Naive thymus-derived CD4-positive, alpha-beta T cell (primary cell): ENCODE data around the gene MXD4. TPM values are rescaled to one million over a fixed set of nuclear protein-coding genes. Genes with fewer than 3 reads are reported as not detected.
"Not testable (repeated sequence)": the region's sequence is repeated elsewhere in the genome, so short reads cannot be mapped to it uniquely, and the experiment has no call there.

Source experiments
- ATAC-seq: fragments of 150-1000 bp; cut with Tn5 transposase; 2 replicates; pipeline ENCODE4 v1.10.0; 2021; ENCODE audit warnings: mild to moderate bottlenecking, moderate library complexity
- CTCF ChIA-PET: fragments of 350-600 bp; sonication (Branson Sonifier 250); formaldehyde crosslinking; loops from one replicate; lab custom pipeline; 2021; ENCODE audit warnings: antibody characterized with exemption; lab: Charles Lee
- POLR2A ChIA-PET: fragments of 350-600 bp; sonication (Branson Sonifier 250); formaldehyde crosslinking; loops from one replicate; lab custom pipeline; 2021; ENCODE audit warnings: antibody characterized with exemption, inconsistent platforms; lab: Charles Lee
- DNase-seq, 9 donors: peaks; one replicate each; pipeline versions ENCODE4 v3.0.0 to v3.0.0-alpha.2; 2020 to 2022; ENCODE audit warnings: mixed read lengths in 1 of 9
- H3K27ac ChIP-seq: one replicate; pipeline ENCODE4 v1.7.0; 2013; ENCODE audit warnings: mild to moderate bottlenecking, low read depth, low read length, moderate library complexity
- H3K27me3 ChIP-seq, 2 donors: one replicate each; pipeline ENCODE4 v1.7.0; 2013; ENCODE audit warnings: low read length in 2 of 2, mild to moderate bottlenecking in 2 of 2, moderate library complexity in 2 of 2; ENCODE audit not compliant: control insufficient read depth in 2 of 2, insufficient read depth in 2 of 2
- H3K36me3 ChIP-seq, 3 experiments: 1 replicate in 2 of 3; 2 replicates in 1 of 3; pipeline ENCODE4 v1.7.0; 2013; ENCODE audit warnings: low read length in 3 of 3, mild to moderate bottlenecking in 3 of 3, moderate library complexity in 1 of 3; ENCODE audit not compliant: insufficient read depth in 3 of 3, control insufficient read depth in 2 of 3
- H3K4me1 ChIP-seq, 2 donors: one replicate each; pipeline ENCODE4 v1.7.0; 2013; ENCODE audit warnings: low read length in 2 of 2, mild to moderate bottlenecking in 2 of 2, moderate library complexity in 1 of 2; ENCODE audit not compliant: control insufficient read depth in 2 of 2, insufficient read depth in 2 of 2
- H3K4me3 ChIP-seq: 2 replicates; pipeline ENCODE4 v1.7.0; 2013; ENCODE audit warnings: mild to moderate bottlenecking, low read length
- H3K9me3 ChIP-seq, 3 experiments: 1 replicate in 2 of 3; 2 replicates in 1 of 3; pipeline ENCODE4 v1.7.0; 2013; ENCODE audit warnings: low read length in 3 of 3; ENCODE audit not compliant: control insufficient read depth in 2 of 3
- H3K27ac Mint-ChIP-seq, 9 donors: one replicate each; pipeline ENCODE4 v1.8.0; 2020 to 2022; ENCODE audit warnings: mixed read lengths in 9 of 9, mild to moderate bottlenecking in 8 of 9, moderate library complexity in 5 of 9, inconsistent platforms in 2 of 9
- H3K27me3 Mint-ChIP-seq, 5 donors: one replicate each; pipeline ENCODE4 v1.8.0; 2021 to 2022; ENCODE audit warnings: mixed read lengths in 5 of 5, mild to moderate bottlenecking in 1 of 5
- H3K36me3 Mint-ChIP-seq, 5 donors: one replicate each; pipeline ENCODE4 v1.8.0; 2020 to 2022; ENCODE audit warnings: mixed read lengths in 5 of 5, mild to moderate bottlenecking in 3 of 5, inconsistent platforms in 1 of 5
- H3K4me1 Mint-ChIP-seq, 7 donors: one replicate each; pipeline ENCODE4 v1.8.0; 2020 to 2022; ENCODE audit warnings: mixed read lengths in 7 of 7, mild to moderate bottlenecking in 3 of 7, inconsistent platforms in 1 of 7
- H3K4me3 Mint-ChIP-seq, 10 donors: one replicate each; pipeline ENCODE4 v1.8.0; 2020 to 2022; ENCODE audit warnings: mild to moderate bottlenecking in 10 of 10, mixed read lengths in 10 of 10, moderate library complexity in 6 of 10, inconsistent platforms in 2 of 10
- H3K9me3 Mint-ChIP-seq, 11 donors: one replicate each; pipeline ENCODE4 v1.8.0; 2020 to 2022; ENCODE audit warnings: mixed read lengths in 11 of 11, mild to moderate bottlenecking in 4 of 11, inconsistent platforms in 1 of 11, moderate library complexity in 1 of 11
- intact Hi-C, 2 donors: fragments of 100-400 bp; cut with micrococcal nuclease; formaldehyde crosslinking; loops; one replicate each; pipeline ENCODE4 v1.15.1; 2023
- polyA plus RNA-seq, 2 donors: library from polyadenylated mRNA; unstranded; fragments of 300-500 nt; fragmentation: Illumina TruSeq; gene quantifications; one replicate each; pipeline ENCODE4 v1.2.3, GENCODE V29; 2021
- total RNA-seq, 6 experiments: library from RNA in 5 of 6; stranded (reverse) in 5 of 6; gene quantifications; 1 replicate in 5 of 6; 2 replicates in 1 of 6; pipeline ENCODE4 v1.2.3 and lab custom pipeline; 2021 to 2026

The MXD4 gene
- total and polyA plus RNA-seq, 7 experiments from 2014 or later: 18.9 to 106 (median 46.0) TPM

- H3K4me3 Mint-ChIP-seq: peak overlapping the region in 6 of 10 donors; percentile 29 to 90 (median 53)
- Histone ChIP-seq H3K27ac (peak overlapping the region; percentile 81), H3K9me3 (no peaks in the 10 kb centered on the region), H3K36me3 (no peaks in the 10 kb centered on the region), H3K4me1 (peaks cover 31 to 34% of the 10 kb centered on the region in 2 donors), H3K27me3 (no peaks in the 10 kb centered on the region), H3K4me3 (peak overlapping the region; percentile 33)
- peaks cover 27 to 57% (median 48%) of the 10 kb centered on the region in 7 donors for H3K4me1 Mint-ChIP-seq
- no peak for ATAC-seq
- H3K27me3 Mint-ChIP-seq: no peaks in the 10 kb centered on the region
- peaks cover 0 to 5% (median 0%) of the 10 kb centered on the region in 11 donors for H3K9me3 Mint-ChIP-seq
- peaks cover 0 to 5% (median 0%) of the 10 kb centered on the region in 5 donors for H3K36me3 Mint-ChIP-seq
- intact Hi-C loops: loop anchor here (1.0 to 10.0 kb wide), 5 partner anchors 74 to 257 kb away; partner anchors contain the start of gene FAM193A (in 1 of the 2)
- ChIA-PET CTCF (no interaction called here), POLR2A (interaction anchor here (0.6 to 1.1 kb wide), 3 partner anchors 10 to 188 kb away, joined by 3 to 4 read pairs (median 3); partner anchors contain the start of gene RNF4)
- DNase-seq: no peak
- H3K27ac Mint-ChIP-seq: peak overlapping the region; percentile 73 to 100 (median 99)
Observed at GRCh38 chr4:2280531-2281300, 18.8 kb upstream of the MXD4 start.

- POLR2A ChIA-PET: no interaction called here
- Mint-ChIP-seq H3K4me3 (no peak overlapping the region), H3K27ac (no peak overlapping the region), H3K36me3 (peaks cover 0 to 6% (median 2%) of the 10 kb centered on the region in 5 donors), H3K9me3 (peaks cover 0 to under 1% (median 0%) of the 10 kb centered on the region in 11 donors), H3K4me1 (peaks cover 20 to 35% (median 32%) of the 10 kb centered on the region in 7 donors), H3K27me3 (no peaks in the 10 kb centered on the region)
- Histone ChIP-seq H3K36me3 (no peaks in the 10 kb centered on the region), H3K27me3 (no peaks in the 10 kb centered on the region), H3K4me1 (peaks cover 22 to 25% of the 10 kb centered on the region in 2 donors), H3K27ac (no peak overlapping the region), H3K4me3 (no peak overlapping the region), H3K9me3 (no peaks in the 10 kb centered on the region)
- ATAC-seq (no peak), DNase-seq (no peak)
- intact Hi-C loops: no loop called here
- CTCF ChIA-PET: no interaction called here
Observed at GRCh38 chr4:2277956-2278355, 16.0 kb upstream of the MXD4 start.

- ChIA-PET CTCF (no interaction called here), POLR2A (interaction anchor here (1.1 kb wide), 1 partner anchor 15 kb away, joined by 4 read pairs; the partner anchor contains the start of gene MXD4)
- no peak for DNase-seq
- no peak overlapping the region for H3K27ac ChIP-seq
- Mint-ChIP-seq H3K27me3 (no peaks in the 10 kb centered on the region), H3K4me3 (no peak overlapping the region), H3K36me3 (peaks cover 0 to 7% (median 3%) of the 10 kb centered on the region in 5 donors), H3K4me1 (peaks cover 10 to 26% (median 20%) of the 10 kb centered on the region in 7 donors), H3K9me3 (no peaks in the 10 kb centered on the region), H3K27ac (no peak overlapping the region)
- no peaks in the 10 kb centered on the region for H3K9me3 ChIP-seq
- intact Hi-C loops: no loop called here
- H3K4me1 ChIP-seq: peaks cover 12 to 13% of the 10 kb centered on the region in 2 donors
- no peak for ATAC-seq
- H3K4me3 ChIP-seq: no peak overlapping the region
- H3K27me3 ChIP-seq: no peaks in the 10 kb centered on the region
- no peaks in the 10 kb centered on the region for H3K36me3 ChIP-seq
Observed at GRCh38 chr4:2276581-2277325, 14.8 kb upstream of the MXD4 start.

GRCh38 chr4:2275546-2276251, 13.8 kb upstream of the MXD4 start:
- no peak overlapping the region for H3K4me3 Mint-ChIP-seq
- no peak overlapping the region for H3K27ac Mint-ChIP-seq
- Histone ChIP-seq H3K4me1 (peaks cover 2% of the 10 kb centered on the region in 2 donors), H3K27me3 (no peaks in the 10 kb centered on the region), H3K4me3 (no peak overlapping the region), H3K36me3 (no peaks in the 10 kb centered on the region), H3K27ac (no peak overlapping the region), H3K9me3 (no peaks in the 10 kb centered on the region)
- peaks cover 0 to 7% (median 3%) of the 10 kb centered on the region in 5 donors for H3K36me3 Mint-ChIP-seq
- H3K4me1 Mint-ChIP-seq: peaks cover 0 to 16% (median 9%) of the 10 kb centered on the region in 7 donors
- no peaks in the 10 kb centered on the region for H3K27me3 Mint-ChIP-seq
- no peaks in the 10 kb centered on the region for H3K9me3 Mint-ChIP-seq
- ATAC-seq (no peak), DNase-seq (no peak)
- intact Hi-C loops: no loop called here
- ChIA-PET CTCF (no interaction called here), POLR2A (interaction anchor here (1.1 kb wide), 1 partner anchor 14 kb away, joined by 4 read pairs; the partner anchor contains the start of gene MXD4)

GRCh38 chr4:2275044-2275397, 13.1 kb upstream of the MXD4 start:
- H3K4me1 Mint-ChIP-seq, H3K9me3 Mint-ChIP-seq, H3K4me1 ChIP-seq, H3K27ac Mint-ChIP-seq, H3K4me3 ChIP-seq, H3K36me3 Mint-ChIP-seq, ATAC-seq, POLR2A ChIA-PET, DNase-seq, CTCF ChIA-PET, H3K9me3 ChIP-seq, H3K4me3 Mint-ChIP-seq, H3K36me3 ChIP-seq, intact Hi-C loops, H3K27me3 Mint-ChIP-seq, H3K27ac ChIP-seq, H3K27me3 ChIP-seq: not testable (repeated sequence)

- ChIA-PET POLR2A (no interaction called here), CTCF (no interaction called here)
- Mint-ChIP-seq H3K36me3 (peaks cover 0 to 7% (median 3%) of the 10 kb centered on the region in 5 donors), H3K9me3 (no peaks in the 10 kb centered on the region), H3K4me1 (peaks cover 0 to 4% (median 0%) of the 10 kb centered on the region in 7 donors), H3K27ac (no peak overlapping the region), H3K27me3 (no peaks in the 10 kb centered on the region), H3K4me3 (no peak overlapping the region)
- intact Hi-C loops: no loop called here
- Histone ChIP-seq H3K27ac (no peak overlapping the region), H3K9me3 (no peaks in the 10 kb centered on the region), H3K36me3 (no peaks in the 10 kb centered on the region), H3K4me3 (no peak overlapping the region), H3K27me3 (no peaks in the 10 kb centered on the region), H3K4me1 (no peaks in the 10 kb centered on the region)
- no peak for DNase-seq
- no peak for ATAC-seq
Observed at GRCh38 chr4:2274320-2275043, 12.6 kb upstream of the MXD4 start.
